Vagina (tissue), 2 donors: ENCODE results near the gene XKR7.

ENCODE experiments used
- CTCF ChIP-seq, 3 experiments: fragments of 450-650 bp in 2 of 3; fragments of 200-600 bp in 1 of 3; sonication (generic) in 1 of 3; IDR thresholded peaks; one replicate each; pipeline ENCODE4 v1.5.1; 2017 to 2019; ENCODE audit warnings: antibody characterized with exemption in 3 of 3, mild to moderate bottlenecking in 2 of 3, moderate library complexity in 2 of 3
- POLR2A ChIP-seq, 2 donors: fragments of 450-650 bp; IDR thresholded peaks; one replicate each; pipeline ENCODE4 v1.6.1; 2017; ENCODE audit warnings: antibody characterized with exemption in 2 of 2, mild to moderate bottlenecking in 2 of 2, moderate library complexity in 2 of 2

GRCh38 chr20:31974296-31974695 is 6.3 kb downstream of the XKR7 start:
- TF ChIP-seq POLR2A (IDR thresholded peaks at IDR 0.05) (no peak), CTCF (IDR thresholded peaks at IDR 0.05) (no peak)
